Fibroblast of mammary gland (primary cell): ENCODE results near the gene DISC1.
"Not testable (repeated sequence)": the region's sequence is repeated elsewhere in the genome, so short reads cannot be mapped to it uniquely, and the experiment has no call there.

Experiments
- DNase-seq: peaks from one replicate; pipeline ENCODE4 v3.0.0-alpha.2; 2010; ENCODE audit warnings: low read depth
- H3K4me3 ChIP-seq: 2 replicates; pipeline ENCODE4 v1.5.1; 2011; ENCODE audit warnings: low read depth, mild to moderate bottlenecking, low read length, moderate library complexity; ENCODE audit not compliant: control insufficient read depth
- TF ChIP-seq, protein P1 (sequence below): conservative IDR thresholded peaks from 2 replicates; pipeline ENCODE4 v1.5.1; 2011; ENCODE audit warnings: low read depth, low read length, inconsistent platforms; ENCODE audit not compliant: control insufficient read depth, insufficient read depth

Gene DISC1

DNA sequence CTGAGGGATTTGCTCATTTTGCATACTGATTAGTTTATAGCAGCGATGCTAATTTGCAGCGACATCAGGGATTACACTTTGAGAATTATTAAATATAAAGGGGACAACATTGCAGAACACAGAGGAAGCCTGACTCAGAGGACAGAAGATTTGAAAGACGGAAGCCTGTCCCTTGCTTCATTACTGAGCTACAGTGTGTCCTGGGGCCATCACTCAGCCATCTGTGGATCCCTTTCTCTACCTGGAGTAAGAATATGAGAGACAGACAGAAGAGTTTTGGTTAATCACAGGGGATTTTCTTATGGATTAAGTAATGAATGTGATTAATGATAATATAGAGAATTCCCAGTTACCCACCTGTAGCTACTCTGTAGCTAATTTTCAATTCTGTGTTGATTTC, 134.7 kb downstream of the DISC1 start:
- H3K4me3 ChIP-seq = no peak overlapping the region
- no peak for DNase-seq
- TF ChIP-seq, protein P1, sequence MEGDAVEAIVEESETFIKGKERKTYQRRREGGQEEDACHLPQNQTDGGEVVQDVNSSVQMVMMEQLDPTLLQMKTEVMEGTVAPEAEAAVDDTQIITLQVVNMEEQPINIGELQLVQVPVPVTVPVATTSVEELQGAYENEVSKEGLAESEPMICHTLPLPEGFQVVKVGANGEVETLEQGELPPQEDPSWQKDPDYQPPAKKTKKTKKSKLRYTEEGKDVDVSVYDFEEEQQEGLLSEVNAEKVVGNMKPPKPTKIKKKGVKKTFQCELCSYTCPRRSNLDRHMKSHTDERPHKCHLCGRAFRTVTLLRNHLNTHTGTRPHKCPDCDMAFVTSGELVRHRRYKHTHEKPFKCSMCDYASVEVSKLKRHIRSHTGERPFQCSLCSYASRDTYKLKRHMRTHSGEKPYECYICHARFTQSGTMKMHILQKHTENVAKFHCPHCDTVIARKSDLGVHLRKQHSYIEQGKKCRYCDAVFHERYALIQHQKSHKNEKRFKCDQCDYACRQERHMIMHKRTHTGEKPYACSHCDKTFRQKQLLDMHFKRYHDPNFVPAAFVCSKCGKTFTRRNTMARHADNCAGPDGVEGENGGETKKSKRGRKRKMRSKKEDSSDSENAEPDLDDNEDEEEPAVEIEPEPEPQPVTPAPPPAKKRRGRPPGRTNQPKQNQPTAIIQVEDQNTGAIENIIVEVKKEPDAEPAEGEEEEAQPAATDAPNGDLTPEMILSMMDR = no peak

DNA sequence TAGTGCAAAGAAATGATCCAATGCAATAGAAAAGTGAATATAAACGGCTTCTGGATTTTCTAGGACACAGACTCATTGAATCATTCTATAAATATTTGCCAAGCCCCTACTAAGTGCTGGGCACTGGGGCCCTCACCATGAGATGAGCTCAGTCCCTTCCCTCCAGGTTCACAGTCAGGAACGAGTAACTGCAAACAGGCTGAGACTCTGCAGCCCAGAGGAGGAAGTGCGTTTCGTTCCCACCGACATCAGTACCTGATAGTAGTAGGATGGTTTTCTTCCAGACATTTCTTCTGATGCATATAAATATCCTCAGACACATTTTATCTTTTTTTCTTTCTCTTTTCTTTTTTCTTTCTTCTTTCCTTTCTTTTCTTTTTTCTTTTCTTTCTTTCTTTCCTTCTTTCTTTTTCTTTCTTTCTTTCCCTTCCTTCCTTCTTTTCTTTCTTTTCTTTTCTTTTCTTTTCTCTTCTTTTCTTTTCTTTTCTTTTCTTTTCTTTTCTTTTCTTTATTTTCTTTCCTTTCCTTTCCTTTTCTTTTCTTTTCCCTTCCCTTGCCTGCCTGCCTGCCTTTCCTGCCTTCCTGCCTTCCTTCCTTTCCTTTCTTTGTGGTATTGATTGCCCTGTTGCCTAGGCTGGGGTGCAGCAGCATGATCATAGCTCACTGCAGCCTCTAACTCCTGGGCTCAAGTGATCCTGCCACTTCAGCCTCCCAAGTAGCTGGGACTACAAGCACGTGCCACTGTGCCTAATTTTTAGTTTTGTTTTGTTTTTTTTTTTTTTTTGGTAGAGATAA, 135.4 kb downstream of the DISC1 start:
- no peak overlapping the region for H3K4me3 ChIP-seq
- TF ChIP-seq, protein P1 = no peak
- DNase-seq = no peak

DNA sequence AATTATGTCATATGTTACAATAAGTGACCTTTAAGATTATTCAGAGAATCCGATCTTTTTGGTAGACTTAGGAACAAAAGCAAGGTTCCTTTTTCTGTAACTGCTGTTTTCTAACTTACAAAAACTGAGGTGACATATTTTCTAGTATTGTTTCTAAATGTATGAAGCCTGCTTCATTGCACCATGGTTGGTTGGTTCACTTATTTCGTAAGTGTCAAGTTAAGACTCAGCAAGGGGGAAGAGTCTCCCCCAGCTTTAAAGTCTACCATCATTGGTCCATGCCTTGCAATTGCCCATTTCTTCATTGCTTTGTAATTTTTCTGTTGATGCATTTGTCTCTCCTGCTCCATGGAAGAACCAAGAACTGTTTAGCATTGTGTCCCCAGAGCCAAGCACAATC, 136.9 kb downstream of the DISC1 start:
- TF ChIP-seq, protein P1 = no peak
- H3K4me3 ChIP-seq = no peak overlapping the region
- DNase-seq = no peak

DNA sequence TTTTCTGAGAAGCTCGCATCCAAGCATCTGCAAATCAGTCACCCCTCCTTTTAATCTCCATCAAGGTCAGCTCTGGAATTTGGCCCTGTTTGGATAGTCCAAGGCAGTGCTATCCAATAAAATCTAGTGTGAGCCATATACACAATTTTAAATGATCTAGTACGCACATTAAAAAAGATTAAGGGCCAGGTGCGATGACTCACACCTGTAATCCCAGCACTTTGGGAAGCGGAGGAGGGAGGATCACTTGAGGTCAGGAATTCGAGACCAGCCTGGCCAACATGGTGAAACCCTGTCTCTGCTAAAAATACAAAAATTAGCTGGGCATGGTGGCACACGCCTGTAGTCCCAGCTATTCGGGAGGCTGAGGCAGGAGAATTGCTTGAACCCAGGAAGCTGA, 139.2 kb downstream of the DISC1 start:
- not testable (repeated sequence) for DNase-seq, H3K4me3 ChIP-seq

DNA sequence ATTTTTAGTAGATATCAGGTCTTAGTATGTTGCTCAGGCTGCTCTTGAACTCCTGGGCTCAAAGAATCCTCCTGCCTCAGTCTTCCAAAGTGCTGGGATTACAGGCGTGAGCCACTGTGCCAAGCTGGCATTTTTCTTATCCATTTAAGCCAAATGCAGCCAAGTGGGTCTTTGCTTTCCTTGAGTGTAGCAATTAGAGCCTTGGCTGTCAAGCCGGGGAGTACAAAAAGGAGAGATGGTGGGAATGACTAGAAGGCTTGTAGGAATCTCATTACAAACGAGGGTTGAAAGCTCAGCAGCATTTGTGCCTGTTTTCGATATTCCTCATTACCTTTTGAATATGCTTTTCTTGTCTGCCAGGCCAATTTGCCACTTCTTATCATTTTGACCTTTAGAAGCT, 140.9 kb downstream of the DISC1 start:
- DNase-seq = no peak
- TF ChIP-seq, protein P1 = no peak
- no peak overlapping the region for H3K4me3 ChIP-seq

DNA sequence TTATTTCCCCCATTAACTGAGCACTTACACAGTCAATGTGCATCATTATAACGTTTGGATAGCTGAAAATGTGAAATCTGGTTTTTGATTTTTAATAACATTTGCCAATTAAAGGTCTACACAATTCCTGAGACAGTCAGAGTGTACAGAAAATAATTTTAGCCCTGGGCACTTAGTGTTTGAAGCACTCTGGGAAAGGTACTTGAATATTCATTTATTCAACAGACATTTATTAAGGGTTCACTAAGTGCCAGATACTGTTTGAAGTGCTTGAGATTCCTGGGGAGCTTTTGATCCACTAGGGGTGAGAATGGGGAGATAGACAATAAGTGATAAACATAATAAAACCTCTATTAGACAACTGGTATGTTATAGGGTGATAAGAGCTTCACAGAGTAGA, 141.8 kb downstream of the DISC1 start:
- no peak overlapping the region for H3K4me3 ChIP-seq
- no peak for DNase-seq
- TF ChIP-seq, protein P1 = no peak

DNA sequence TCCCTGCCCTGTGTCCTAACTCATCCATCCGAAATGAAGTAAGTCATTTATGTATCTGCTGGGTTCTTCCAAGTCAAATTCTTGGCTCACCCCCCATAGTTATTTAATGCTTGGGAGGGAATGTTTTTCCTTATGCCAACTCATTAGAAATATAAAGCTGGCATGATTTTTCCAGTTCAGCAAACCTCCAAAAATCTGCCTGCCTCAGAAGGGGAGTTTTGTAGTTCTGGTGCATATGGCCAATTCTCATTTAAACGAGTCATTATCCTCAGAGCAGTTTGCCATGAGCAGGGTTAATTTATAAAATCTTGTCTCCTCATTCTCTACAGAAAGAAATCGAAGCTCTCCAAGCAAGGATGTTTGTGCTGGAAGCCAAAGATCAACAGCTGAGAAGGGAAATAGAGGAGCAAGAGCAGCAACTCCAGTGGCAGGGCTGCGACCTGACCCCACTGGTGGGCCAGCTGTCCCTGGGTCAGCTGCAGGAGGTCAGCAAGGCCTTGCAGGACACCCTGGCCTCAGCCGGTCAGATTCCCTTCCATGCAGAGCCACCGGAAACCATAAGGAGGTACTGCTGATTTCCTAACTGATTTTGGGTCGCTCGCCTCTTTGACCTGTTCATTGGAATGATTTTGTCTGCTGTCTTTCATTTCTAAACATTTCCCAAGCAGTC, 144.1 kb downstream of the DISC1 start:
- TF ChIP-seq, protein P1 = no peak
- no peak for DNase-seq
- H3K4me3 ChIP-seq = no peak overlapping the region
